CD8-positive, alpha-beta memory T cell (primary cell): Measurements from ENCODE around the gene RNF39. TPM values are rescaled to one million over a fixed set of nuclear protein-coding genes. Genes with fewer than 3 reads are reported as not detected.

Source experiments
- polyA plus RNA-seq: library from polyadenylated mRNA; unstranded; fragments of 300-500 nt; fragmentation: Illumina TruSeq; gene quantifications from one replicate; pipeline ENCODE4 v1.2.3, GENCODE V29; 2021
- total RNA-seq, 2 experiments: library from RNA; stranded (reverse); gene quantifications; one replicate each; pipeline ENCODE4 v1.2.3, GENCODE V29; 2021

The RNF39 gene
- total and polyA plus RNA-seq, 3 experiments from 2014 or later: 0.17 TPM; not detected in 2

Other genes with a start within 250 kb of the RNF39 start
- gene HLA-G, start 247.9 kb downstream of the RNF39 start, total RNA-seq: under 1 TPM; 0.59 to 0.69 TPM
- gene HLA-G, start 247.9 kb downstream of the RNF39 start, polyA plus RNA-seq: 3.2 TPM
- gene HLA-A, start 133.2 kb downstream of the RNF39 start, total RNA-seq: 1,000 to 10,000 TPM; 1,371 to 1,390 TPM
- 3,526 TPM for gene HLA-A, start 133.2 kb downstream of the RNF39 start, polyA plus RNA-seq
- 10 to 100 TPM; 55.0 to 58.1 TPM for gene POLR1H, start 14.5 kb downstream of the RNF39 start, total RNA-seq
- gene POLR1H, start 14.5 kb downstream of the RNF39 start, polyA plus RNA-seq: 123 TPM
- 10 to 100 TPM; 67.1 to 70.9 TPM for gene PPP1R11, start 8.6 kb downstream of the RNF39 start, total RNA-seq
- 122 TPM for gene PPP1R11, start 8.6 kb downstream of the RNF39 start, polyA plus RNA-seq
- not detected for gene TRIM31, start 37.3 kb upstream of the RNF39 start, total RNA-seq
- gene TRIM31, start 37.3 kb upstream of the RNF39 start, polyA plus RNA-seq: not detected
- not detected for gene TRIM40, start 60.4 kb upstream of the RNF39 start, total RNA-seq
- gene TRIM40, start 60.4 kb upstream of the RNF39 start, polyA plus RNA-seq: not detected
- not detected for gene TRIM10, start 85.4 kb upstream of the RNF39 start, total RNA-seq
- not detected for gene TRIM10, start 85.4 kb upstream of the RNF39 start, polyA plus RNA-seq
- gene TRIM15, start 87.8 kb upstream of the RNF39 start, total RNA-seq: not detected
- not detected for gene TRIM15, start 87.8 kb upstream of the RNF39 start, polyA plus RNA-seq
- gene TRIM26, start 137.6 kb upstream of the RNF39 start, total RNA-seq: 100 to 1,000 TPM in 1 of 2 experiments, 10 to 100 TPM in 1; 94.6 to 102 TPM
- gene TRIM26, start 137.6 kb upstream of the RNF39 start, polyA plus RNA-seq: 52.9 TPM